ENCODE data around the gene RIMKLA. TPM values are rescaled to one million over a fixed set of nuclear protein-coding genes. Genes with fewer than 3 reads are reported as not detected.

Gene RIMKLA
- polyA plus RNA-seq, 3 donors: not detected

DNA sequence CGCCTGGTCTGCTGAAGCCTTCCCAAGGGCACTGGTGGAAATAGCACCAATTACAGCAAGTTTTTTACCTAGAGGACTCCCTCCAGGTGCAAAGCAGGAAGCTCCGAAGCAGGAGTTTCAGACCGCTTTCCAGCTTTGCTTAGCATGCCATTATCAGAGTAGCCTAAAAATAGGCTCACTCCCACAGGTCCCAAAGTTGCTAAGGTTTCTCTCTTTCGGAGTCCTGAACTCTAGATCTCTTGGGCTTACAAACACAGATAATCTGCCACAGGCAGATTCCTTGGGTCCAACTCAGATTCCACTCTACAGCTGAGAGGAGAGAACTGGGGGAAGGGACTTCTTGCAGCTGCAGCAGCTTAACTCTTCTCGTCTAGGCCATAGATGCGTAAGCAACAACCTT lies 52.8 kb downstream of the RIMKLA start:
- intact Hi-C loops (cut with micrococcal nuclease): no loop called here
- no peaks in the 10 kb centered on the region for H3K4me1 ChIP-seq (ENCODE audit: control insufficient read depth in 1 of 2, insufficient read depth in 2 of 2, low read length in 2 of 2)
- H3K9ac ChIP-seq (ENCODE audit: insufficient read depth, low read length, poor library complexity, severe bottlenecking): no peak overlapping the region
- WGBS (ENCODE audit: insufficient coverage): 100% methylated on average over 2 of the region's 6 CpGs
- H3K4me2 ChIP-seq (replicated peaks; ENCODE audit: extremely low read depth, low read length, poor library complexity, severe bottlenecking): no peak overlapping the region
- TF ChIP-seq, protein P1, sequence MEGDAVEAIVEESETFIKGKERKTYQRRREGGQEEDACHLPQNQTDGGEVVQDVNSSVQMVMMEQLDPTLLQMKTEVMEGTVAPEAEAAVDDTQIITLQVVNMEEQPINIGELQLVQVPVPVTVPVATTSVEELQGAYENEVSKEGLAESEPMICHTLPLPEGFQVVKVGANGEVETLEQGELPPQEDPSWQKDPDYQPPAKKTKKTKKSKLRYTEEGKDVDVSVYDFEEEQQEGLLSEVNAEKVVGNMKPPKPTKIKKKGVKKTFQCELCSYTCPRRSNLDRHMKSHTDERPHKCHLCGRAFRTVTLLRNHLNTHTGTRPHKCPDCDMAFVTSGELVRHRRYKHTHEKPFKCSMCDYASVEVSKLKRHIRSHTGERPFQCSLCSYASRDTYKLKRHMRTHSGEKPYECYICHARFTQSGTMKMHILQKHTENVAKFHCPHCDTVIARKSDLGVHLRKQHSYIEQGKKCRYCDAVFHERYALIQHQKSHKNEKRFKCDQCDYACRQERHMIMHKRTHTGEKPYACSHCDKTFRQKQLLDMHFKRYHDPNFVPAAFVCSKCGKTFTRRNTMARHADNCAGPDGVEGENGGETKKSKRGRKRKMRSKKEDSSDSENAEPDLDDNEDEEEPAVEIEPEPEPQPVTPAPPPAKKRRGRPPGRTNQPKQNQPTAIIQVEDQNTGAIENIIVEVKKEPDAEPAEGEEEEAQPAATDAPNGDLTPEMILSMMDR (IDR thresholded peaks at IDR 0.05): no peak
- H3K36me3 ChIP-seq (replicated peaks in 1 of 2; ENCODE audit: control insufficient read depth in 1 of 2, insufficient read depth in 2 of 2, low read length in 2 of 2): no peaks in the 10 kb centered on the region
- no peaks in the 10 kb centered on the region for H3K9me3 ChIP-seq (replicated peaks in 1 of 2; ENCODE audit: control insufficient read depth in 1 of 2, insufficient read depth in 1 of 2, low read length in 2 of 2)
- H3K36me3 Mint-ChIP-seq: no peaks in the 10 kb centered on the region
- H3K79me2 ChIP-seq (ENCODE audit: insufficient read depth, low read length): no peaks in the 10 kb centered on the region
- H4K20me1 ChIP-seq (ENCODE audit: insufficient read depth, low read length): no peaks in the 10 kb centered on the region
- H3K27me3 Mint-ChIP-seq (ENCODE audit: low read depth in 3 of 3): peaks cover 0 to 2% (median 2%) of the 10 kb centered on the region in 3 donors
- H2AFZ ChIP-seq (ENCODE audit: insufficient read depth, low read depth, low read length, poor library complexity, severe bottlenecking): no peak overlapping the region
- H3K27ac Mint-ChIP-seq: no peak overlapping the region
- no peak for DNase-seq
- H3K4me1 Mint-ChIP-seq: peaks cover 5% of the 10 kb centered on the region
- no peak overlapping the region for H3K27ac ChIP-seq (ENCODE audit: low read depth in 1 of 2, low read length in 2 of 2)
- H3K9me3 Mint-ChIP-seq: no peaks in the 10 kb centered on the region
- H3K4me3 ChIP-seq (replicated peaks in 1 of 3; ENCODE audit: low read depth in 2 of 3, low read length in 3 of 3): no peak overlapping the region
- no peaks in the 10 kb centered on the region for H3K27me3 ChIP-seq (ENCODE audit: control insufficient read depth in 2 of 2, insufficient read depth in 2 of 2, low read length in 2 of 2)
- H3K4me3 Mint-ChIP-seq: no peak overlapping the region

- Histone ChIP-seq H3K27me3 (ENCODE audit: control insufficient read depth in 2 of 2, insufficient read depth in 2 of 2, low read length in 2 of 2) (no peaks in the 10 kb centered on the region), H3K9ac (ENCODE audit: insufficient read depth, low read length, poor library complexity, severe bottlenecking) (no peak overlapping the region), H2AFZ (ENCODE audit: insufficient read depth, low read depth, low read length, poor library complexity, severe bottlenecking) (no peak overlapping the region), H3K27ac (ENCODE audit: low read depth in 1 of 2, low read length in 2 of 2) (no peak overlapping the region), H3K4me1 (ENCODE audit: control insufficient read depth in 1 of 2, insufficient read depth in 2 of 2, low read length in 2 of 2) (no peaks in the 10 kb centered on the region), H3K36me3 (replicated peaks in 1 of 2; ENCODE audit: control insufficient read depth in 1 of 2, insufficient read depth in 2 of 2, low read length in 2 of 2) (no peaks in the 10 kb centered on the region), H3K4me2 (replicated peaks; ENCODE audit: extremely low read depth, low read length, poor library complexity, severe bottlenecking) (no peak overlapping the region), H3K79me2 (ENCODE audit: insufficient read depth, low read length) (no peaks in the 10 kb centered on the region), H3K9me3 (replicated peaks in 1 of 2; ENCODE audit: control insufficient read depth in 1 of 2, insufficient read depth in 1 of 2, low read length in 2 of 2) (no peaks in the 10 kb centered on the region), H4K20me1 (ENCODE audit: insufficient read depth, low read length) (no peaks in the 10 kb centered on the region), H3K4me3 (replicated peaks in 1 of 3; ENCODE audit: low read depth in 2 of 3, low read length in 3 of 3) (no peak overlapping the region)
- TF ChIP-seq, protein P1 (IDR thresholded peaks at IDR 0.05): no peak
- peaks cover 0 to 2% (median 2%) of the 10 kb centered on the region in 3 donors for H3K27me3 Mint-ChIP-seq (ENCODE audit: low read depth in 3 of 3)
- H3K9me3 Mint-ChIP-seq: no peaks in the 10 kb centered on the region
- peaks cover 5% of the 10 kb centered on the region for H3K4me1 Mint-ChIP-seq
- H3K4me3 Mint-ChIP-seq: no peak overlapping the region
- intact Hi-C loops (cut with micrococcal nuclease): no loop called here
- DNase-seq: no peak
- H3K27ac Mint-ChIP-seq: no peak overlapping the region
- H3K36me3 Mint-ChIP-seq: no peaks in the 10 kb centered on the region
- WGBS (ENCODE audit: insufficient coverage): 100% methylated on average over 2 of the region's 4 CpGs
Measured at GRCh38 chr1:42434340-42434739, 53.7 kb downstream of the RIMKLA start.
